H7 (cell line): ENCODE measurements around the gene ARG1. TPM values are rescaled to one million over a fixed set of nuclear protein-coding genes. Genes with fewer than 3 reads are reported as not detected.

Experiments
- DNase-seq: peaks from one replicate; pipeline ENCODE4 v3.0.0; 2012
- H3K27me3 ChIP-seq: 2 replicates; pipeline ENCODE4 v1.6.0; 2011; ENCODE audit warnings: mild to moderate bottlenecking, low read length; ENCODE audit not compliant: control insufficient read depth, insufficient read depth
- H3K36me3 ChIP-seq: replicated peaks from 2 replicates; pipeline ENCODE4 v1.5.1; 2011; ENCODE audit warnings: low read length; ENCODE audit not compliant: control insufficient read depth, insufficient read depth
- H3K4me3 ChIP-seq: 2 replicates; pipeline ENCODE4 v1.5.1; 2011; ENCODE audit warnings: low read depth, mild to moderate bottlenecking, control low read depth, low read length, moderate library complexity; ENCODE audit not compliant: insufficient read depth
- total RNA-seq: library from RNA; depleted of rRNA; stranded (reverse); fragments of >200 nt; shearing (Covaris generic); gene quantifications from 2 replicates; pipeline ENCODE4 v1.2.3, GENCODE V29; 2014

The ARG1 gene
- total RNA-seq, 1 experiment from 2014 or later, result not detected

GRCh38 chr6:131558922-131559321 is 14.1 kb upstream of the ARG1 start:
- DNase-seq, result no peak
- Histone ChIP-seq H3K36me3 (no peaks in the 10 kb centered on the region), H3K27me3 (no peaks in the 10 kb centered on the region), H3K4me3 (no peak overlapping the region)

DNA sequence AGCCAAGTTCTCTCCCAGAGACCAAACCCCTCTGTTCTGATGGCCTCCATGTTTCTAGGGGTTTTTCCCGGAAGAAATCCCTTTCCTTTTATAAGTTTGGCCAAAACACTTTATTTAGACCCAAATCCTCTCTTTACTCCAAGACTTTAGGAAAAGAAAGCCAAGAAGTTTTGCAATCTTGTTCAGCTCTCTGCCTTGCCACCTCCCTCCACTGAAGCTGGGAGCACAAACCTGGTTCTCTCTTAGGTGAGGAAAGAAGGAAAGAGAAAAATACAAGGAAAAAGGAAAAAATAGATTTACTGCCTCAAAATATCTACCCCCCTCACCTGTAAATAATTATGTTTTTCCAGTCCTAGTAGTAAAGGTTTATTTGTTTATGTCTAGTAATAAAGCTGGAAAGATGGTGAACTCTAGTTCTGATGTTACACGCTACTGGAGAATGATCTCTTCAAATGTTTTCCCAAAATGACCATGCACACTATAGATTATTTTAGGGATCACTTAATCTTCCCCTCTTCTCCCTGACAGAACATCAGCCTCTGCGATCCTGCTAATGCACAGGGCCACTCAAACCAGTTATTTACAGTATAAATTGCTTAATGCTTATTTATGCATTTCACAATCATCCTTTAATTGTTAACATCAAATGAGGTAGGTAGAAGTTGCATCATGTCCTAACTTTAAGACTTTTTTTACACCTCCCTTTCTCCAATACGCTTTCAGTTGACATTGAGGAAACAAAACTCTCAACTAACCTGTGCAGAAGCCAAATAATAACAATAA is 10.9 kb upstream of the ARG1 start:
- Histone ChIP-seq H3K36me3 (no peaks in the 10 kb centered on the region), H3K4me3 (no peak overlapping the region), H3K27me3 (no peaks in the 10 kb centered on the region)
- no peak for DNase-seq

- H3K4me3 ChIP-seq, result no peak overlapping the region
- DNase-seq, result no peak
- no peaks in the 10 kb centered on the region for H3K36me3 ChIP-seq
- no peaks in the 10 kb centered on the region for H3K27me3 ChIP-seq
Observed at GRCh38 chr6:131565056-131565455, 8.0 kb upstream of the ARG1 start.

DNA sequence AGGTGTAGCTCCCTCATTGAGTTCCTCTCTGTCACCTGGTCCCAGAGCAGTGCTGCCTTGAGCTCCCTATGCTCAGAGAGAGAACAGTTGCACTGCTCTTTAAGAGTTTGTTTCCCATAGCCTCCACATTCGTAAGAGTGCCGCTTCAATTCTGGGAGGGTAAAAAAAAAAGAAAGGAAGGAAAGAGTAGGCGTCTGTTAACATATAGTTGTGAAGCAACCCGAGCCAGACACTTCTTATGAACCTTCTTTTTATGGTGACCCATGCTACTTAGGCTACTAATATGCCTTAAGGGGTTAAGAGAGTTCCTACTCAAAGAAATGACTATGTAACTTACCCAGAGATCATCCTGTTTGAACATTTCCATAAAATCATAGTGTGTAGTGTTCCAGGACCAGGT is 4.3 kb upstream of the ARG1 start:
- no peak for DNase-seq
- H3K36me3 ChIP-seq, result no peaks in the 10 kb centered on the region

GRCh38 chr6:131574133-131574532 is 1.1 kb downstream of the ARG1 start:
- no peaks in the 10 kb centered on the region for H3K36me3 ChIP-seq
- no peaks in the 10 kb centered on the region for H3K27me3 ChIP-seq
- no peak overlapping the region for H3K4me3 ChIP-seq
- no peak for DNase-seq

More for the DNA sequence above, 4.3 kb upstream of the ARG1 start:
- Histone ChIP-seq H3K4me3 (no peak overlapping the region), H3K27me3 (no peaks in the 10 kb centered on the region)

- Histone ChIP-seq H3K36me3 (no peaks in the 10 kb centered on the region), H3K27me3 (no peaks in the 10 kb centered on the region), H3K4me3 (no peak overlapping the region)
- no peak for DNase-seq
Observed at GRCh38 chr6:131574686-131575085, 1.7 kb downstream of the ARG1 start.

GRCh38 chr6:131575834-131576478 is 2.9 kb downstream of the ARG1 start:
- Histone ChIP-seq H3K27me3 (no peaks in the 10 kb centered on the region), H3K36me3 (no peaks in the 10 kb centered on the region), H3K4me3 (no peak overlapping the region)
- no peak for DNase-seq

- DNase-seq, result no peak
- no peaks in the 10 kb centered on the region for H3K27me3 ChIP-seq
- no peak overlapping the region for H3K4me3 ChIP-seq
- no peaks in the 10 kb centered on the region; the same call in none of the 2 replicates for H3K36me3 ChIP-seq
Observed at GRCh38 chr6:131581523-131581922, 8.5 kb downstream of the ARG1 start.

DNA sequence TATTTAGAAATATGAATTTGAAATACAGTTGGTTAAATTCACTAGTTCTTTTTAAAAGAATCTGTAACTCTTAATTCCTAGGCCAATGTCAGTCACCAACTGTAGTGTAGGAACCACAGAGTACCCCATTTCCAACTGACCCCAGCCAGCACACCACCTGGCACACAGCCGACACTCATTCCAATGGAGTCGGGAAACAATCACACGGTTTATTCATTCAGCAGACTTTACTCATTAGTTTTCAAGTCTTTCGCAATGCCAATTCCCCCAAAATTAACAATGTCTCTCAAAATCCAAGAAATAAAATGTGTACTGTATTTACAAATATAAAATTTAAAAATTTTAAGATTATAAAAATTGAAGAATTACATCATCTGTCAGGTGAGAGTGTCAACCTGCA is 13.5 kb downstream of the ARG1 start:
- DNase-seq, result no peak
- Histone ChIP-seq H3K27me3 (no peaks in the 10 kb centered on the region), H3K36me3 (peaks cover 6% of the 10 kb centered on the region), H3K4me3 (no peak overlapping the region)

- no peak for DNase-seq
- no peaks in the 10 kb centered on the region for H3K27me3 ChIP-seq
- H3K36me3 ChIP-seq, result peaks cover 9% of the 10 kb centered on the region
- H3K4me3 ChIP-seq, result no peak overlapping the region
Observed at GRCh38 chr6:131587909-131588308, 14.9 kb downstream of the ARG1 start.

- no peak for DNase-seq
- H3K36me3 ChIP-seq, result peaks cover 11% of the 10 kb centered on the region
- H3K4me3 ChIP-seq, result no peak overlapping the region
- H3K27me3 ChIP-seq, result no peaks in the 10 kb centered on the region
Observed at GRCh38 chr6:131588643-131589042, 15.6 kb downstream of the ARG1 start.

DNA sequence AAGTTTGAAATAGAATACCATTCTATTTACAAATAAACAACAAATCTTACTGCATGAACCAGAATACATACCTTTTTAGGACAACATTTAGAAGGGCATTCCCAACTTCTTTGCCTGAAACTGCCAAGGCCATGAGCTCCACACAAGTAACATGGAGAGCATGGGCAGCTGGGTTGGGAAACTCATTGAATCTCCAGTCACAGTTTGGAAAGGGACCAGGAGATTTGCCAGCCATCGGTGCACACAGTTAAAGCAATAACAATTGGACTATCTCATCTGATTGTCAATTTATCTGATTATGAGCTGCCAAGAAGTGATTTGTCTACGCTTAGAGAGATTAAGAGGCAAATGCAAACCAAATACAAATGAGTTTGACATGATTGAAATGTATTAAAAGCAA is 19.9 kb downstream of the ARG1 start:
- Histone ChIP-seq H3K4me3 (no peak overlapping the region), H3K27me3 (no peaks in the 10 kb centered on the region), H3K36me3 (peaks cover 8% of the 10 kb centered on the region)
- DNase-seq, result no peak

GRCh38 chr6:131594074-131594473 is 21.0 kb downstream of the ARG1 start:
- Histone ChIP-seq H3K4me3 (no peak overlapping the region), H3K27me3 (no peaks in the 10 kb centered on the region), H3K36me3 (peaks cover 10% of the 10 kb centered on the region)
- no peak for DNase-seq

GRCh38 chr6:131597446-131597845 is 24.4 kb downstream of the ARG1 start:
- H3K27me3 ChIP-seq, result no peaks in the 10 kb centered on the region
- peaks cover 8% of the 10 kb centered on the region for H3K36me3 ChIP-seq
- no peak overlapping the region for H3K4me3 ChIP-seq
- DNase-seq, result no peak

DNA sequence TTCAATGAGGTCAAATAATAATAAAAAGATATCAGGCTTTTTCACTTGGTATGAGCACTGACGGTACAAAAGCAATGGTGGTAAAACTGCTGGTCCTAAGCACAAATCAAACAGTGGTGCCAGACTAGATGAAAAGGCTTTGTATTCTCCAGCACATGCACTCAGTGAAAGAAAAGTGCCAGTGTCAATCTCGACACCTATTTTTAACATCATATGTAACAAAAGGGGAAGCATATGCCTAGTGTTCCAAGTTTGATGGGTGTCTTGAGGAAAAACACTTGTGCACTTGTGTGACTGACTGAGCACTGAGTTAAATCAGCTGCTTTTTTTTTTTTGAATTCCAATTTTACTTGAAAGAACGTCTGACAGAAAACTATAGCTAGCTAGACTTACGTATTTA is 27.7 kb downstream of the ARG1 start:
- H3K27me3 ChIP-seq, result no peaks in the 10 kb centered on the region
- H3K4me3 ChIP-seq, result no peak overlapping the region
- no peak for DNase-seq
- H3K36me3 ChIP-seq, result peaks cover 11% of the 10 kb centered on the region
